Nephron progenitor cell (in vitro differentiated cells): ENCODE measurements around the gene ARMC9.

Experiments
- DNase-seq: peaks from one replicate; pipeline ENCODE4 v3.0.0; 2021
- H3K27ac Mint-ChIP-seq: 2 replicates; pipeline ENCODE4 v1.8.0; 2021; ENCODE audit warnings: mild to moderate bottlenecking, moderate library complexity, mixed read lengths
- H3K27me3 Mint-ChIP-seq: 2 replicates; pipeline ENCODE4 v1.8.0; 2021; ENCODE audit warnings: mild to moderate bottlenecking, low read depth, mixed read lengths; ENCODE audit not compliant: poor library complexity
- H3K36me3 Mint-ChIP-seq: 2 replicates; pipeline ENCODE4 v1.8.0; 2021; ENCODE audit warnings: low read depth, mixed read lengths
- H3K4me1 Mint-ChIP-seq: 2 replicates; pipeline ENCODE4 v1.8.0; 2021; ENCODE audit warnings: mixed read lengths
- H3K4me3 Mint-ChIP-seq: 2 replicates; pipeline ENCODE4 v1.8.0; 2021; ENCODE audit warnings: mild to moderate bottlenecking, moderate library complexity, mixed read lengths
- H3K9me3 Mint-ChIP-seq: 2 replicates; pipeline ENCODE4 v1.8.0; 2021; ENCODE audit warnings: mild to moderate bottlenecking, moderate library complexity, mixed read lengths
- CTCF ChIP-seq: fragments of 200-600 bp; sonication (generic); IDR thresholded peaks from 2 replicates; pipeline ENCODE4 v1.5.0; 2021; ENCODE audit warnings: antibody characterized with exemption

Gene ARMC9

GRCh38 chr2:231286964-231287363 lies 88.5 kb downstream of the ARMC9 start:
- no peak for TF ChIP-seq CTCF
- no peaks in the 10 kb centered on the region for H3K4me1 Mint-ChIP-seq
- no peaks in the 10 kb centered on the region for H3K9me3 Mint-ChIP-seq
- DNase-seq: no peak
- H3K27me3 Mint-ChIP-seq: no peaks in the 10 kb centered on the region
- no peak overlapping the region for H3K4me3 Mint-ChIP-seq
- H3K27ac Mint-ChIP-seq: no peak overlapping the region
- H3K36me3 Mint-ChIP-seq: peaks cover 52% of the 10 kb centered on the region

GRCh38 chr2:231287696-231288095 lies 89.3 kb downstream of the ARMC9 start:
- Mint-ChIP-seq H3K36me3 (peaks cover 56% of the 10 kb centered on the region), H3K9me3 (no peaks in the 10 kb centered on the region), H3K4me3 (no peak overlapping the region), H3K4me1 (no peaks in the 10 kb centered on the region), H3K27ac (no peak overlapping the region), H3K27me3 (no peaks in the 10 kb centered on the region)
- no peak for DNase-seq
- TF ChIP-seq CTCF: no peak

GRCh38 chr2:231288590-231288989 lies 90.2 kb downstream of the ARMC9 start:
- Mint-ChIP-seq H3K4me1 (no peaks in the 10 kb centered on the region), H3K36me3 (peaks cover 50% of the 10 kb centered on the region), H3K9me3 (no peaks in the 10 kb centered on the region), H3K4me3 (no peak overlapping the region), H3K27me3 (no peaks in the 10 kb centered on the region), H3K27ac (no peak overlapping the region)
- DNase-seq: no peak
- no peak for TF ChIP-seq CTCF

- Mint-ChIP-seq H3K36me3 (peaks cover 40% of the 10 kb centered on the region), H3K9me3 (no peaks in the 10 kb centered on the region), H3K4me3 (no peak overlapping the region), H3K27ac (no peak overlapping the region), H3K4me1 (no peaks in the 10 kb centered on the region), H3K27me3 (no peaks in the 10 kb centered on the region)
- DNase-seq: no peak
- TF ChIP-seq CTCF: no peak
Observed at GRCh38 chr2:231290321-231291015, 92.0 kb downstream of the ARMC9 start.

- H3K9me3 Mint-ChIP-seq: no peaks in the 10 kb centered on the region
- H3K4me3 Mint-ChIP-seq: no peak overlapping the region
- H3K27ac Mint-ChIP-seq: no peak overlapping the region
- TF ChIP-seq CTCF: no peak
- peaks cover 9% of the 10 kb centered on the region for H3K4me1 Mint-ChIP-seq
- no peaks in the 10 kb centered on the region for H3K27me3 Mint-ChIP-seq
- peaks cover 33% of the 10 kb centered on the region for H3K36me3 Mint-ChIP-seq
- DNase-seq: no peak
Observed at GRCh38 chr2:231292472-231293134, 94.2 kb downstream of the ARMC9 start.

GRCh38 chr2:231293163-231293562 lies 94.7 kb downstream of the ARMC9 start:
- TF ChIP-seq CTCF: no peak
- H3K27me3 Mint-ChIP-seq: no peaks in the 10 kb centered on the region
- no peak overlapping the region for H3K4me3 Mint-ChIP-seq
- H3K9me3 Mint-ChIP-seq: no peaks in the 10 kb centered on the region
- H3K27ac Mint-ChIP-seq: peak overlapping the region; percentile 38
- peaks cover 9% of the 10 kb centered on the region for H3K4me1 Mint-ChIP-seq
- H3K36me3 Mint-ChIP-seq: peaks cover 30% of the 10 kb centered on the region
- DNase-seq: no peak
